NCI-H2081 treated with DMSO at 0.1 percent for 48 hours (cell line): ENCODE data around the gene SLC25A43.
"Not testable (repeated sequence)": the region's sequence is repeated elsewhere in the genome, so short reads cannot be mapped to it uniquely, and the experiment has no call there.

Source experiments
- DNase-seq: peaks from one replicate; lab custom pipeline; 2025; lab: John Stamatoyannopoulos, UW

SLC25A43 gene

GRCh38 chrX:119468551-119469312, 69.6 kb downstream of the SLC25A43 start:
- peak; percentile 35 for DNase-seq

- no peak for DNase-seq
These were observed 70.1 kb downstream of the SLC25A43 start for GRCh38 chrX:119469313-119469635.

GRCh38 chrX:119474615-119475388, 75.7 kb downstream of the SLC25A43 start:
- no peak for DNase-seq

- DNase-seq: no peak
These were observed 76.4 kb downstream of the SLC25A43 start for GRCh38 chrX:119475389-119476101.

GRCh38 chrX:119477812-119478232, 78.7 kb downstream of the SLC25A43 start:
- DNase-seq: no peak

DNA sequence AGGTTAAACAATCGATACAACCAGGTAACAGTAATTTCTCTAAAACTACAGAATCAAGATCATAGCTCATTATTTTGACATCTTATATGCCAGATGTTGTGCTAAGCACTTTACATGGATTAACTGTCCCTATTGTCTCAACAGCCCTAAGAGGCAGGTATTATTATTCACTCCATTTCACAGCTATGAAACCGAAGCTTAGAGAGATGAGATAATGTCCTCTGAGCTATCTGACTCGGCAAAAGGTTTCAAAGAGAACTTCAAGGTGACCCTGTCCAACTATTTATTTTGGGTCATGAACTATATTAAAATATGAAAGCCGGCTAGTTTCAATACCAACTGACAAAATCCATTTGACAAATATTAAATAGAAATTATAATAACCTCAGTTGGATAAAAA, 79.4 kb downstream of the SLC25A43 start:
- DNase-seq: no peak

GRCh38 chrX:119479845-119480244, 80.7 kb downstream of the SLC25A43 start:
- no peak for DNase-seq

GRCh38 chrX:119481323-119481801, 82.2 kb downstream of the SLC25A43 start:
- no peak for DNase-seq

DNA sequence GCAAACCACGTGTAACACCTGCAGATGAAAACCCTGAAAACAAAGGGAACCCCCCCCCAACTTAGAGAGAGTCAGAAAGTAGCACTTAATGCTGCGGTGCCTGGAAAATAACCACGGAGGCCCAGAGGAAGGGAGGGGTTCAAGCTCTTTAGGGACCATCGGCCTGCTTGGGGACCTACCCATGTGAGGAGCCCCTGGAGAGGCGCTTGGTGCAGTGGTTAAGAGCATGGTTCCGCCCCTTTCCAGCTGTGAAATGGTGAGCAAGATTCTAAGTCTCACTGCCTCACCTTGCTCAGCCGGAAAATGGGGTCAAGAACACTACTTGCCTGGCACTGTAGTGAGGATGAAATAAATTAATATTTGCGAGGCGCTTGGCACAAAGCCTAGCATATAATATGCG, 82.9 kb downstream of the SLC25A43 start:
- DNase-seq: no peak

GRCh38 chrX:119482481-119483480, 83.6 kb downstream of the SLC25A43 start:
- DNase-seq: no peak

DNA sequence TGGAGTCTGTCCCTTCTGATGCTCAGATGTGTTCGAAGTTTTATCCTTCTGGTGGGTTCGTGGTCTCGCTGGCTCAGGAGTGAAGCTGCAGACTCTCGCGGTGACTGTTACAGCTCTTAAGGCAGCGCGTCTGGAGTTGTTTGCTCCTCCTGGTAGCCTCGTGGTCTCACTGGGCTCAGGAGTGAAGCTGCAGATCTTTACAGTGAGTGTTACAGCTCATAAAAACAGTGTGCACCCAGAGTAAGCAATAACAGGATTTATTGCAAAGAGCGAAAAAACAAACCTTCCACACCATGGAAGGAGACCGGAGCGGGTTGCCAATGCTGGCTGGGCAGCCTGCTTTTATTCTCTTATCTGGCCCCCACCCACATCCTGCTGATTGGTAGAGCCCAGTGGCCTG, 87.6 kb downstream of the SLC25A43 start:
- DNase-seq: no peak

DNA sequence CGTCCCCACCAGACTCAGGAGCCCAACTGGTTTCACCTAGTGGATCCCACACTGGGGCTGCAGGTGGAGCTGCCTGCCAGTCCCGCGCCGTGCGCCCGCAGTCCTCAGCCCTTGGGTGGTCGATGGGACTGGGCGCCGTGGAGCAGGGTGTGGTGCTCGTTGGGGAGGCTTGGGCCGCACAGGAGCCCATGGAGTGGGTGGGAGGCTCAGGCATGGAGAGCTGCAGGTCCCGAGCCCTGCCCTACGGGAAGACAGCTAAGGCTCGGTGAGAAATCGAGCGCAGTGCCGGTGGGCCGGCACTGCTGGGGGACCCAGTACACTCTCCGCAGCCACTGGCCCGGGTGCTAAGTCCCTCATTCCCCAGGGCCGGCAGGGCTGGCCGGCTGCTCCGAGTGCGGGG, 88.6 kb downstream of the SLC25A43 start:
- not testable (repeated sequence) for DNase-seq

GRCh38 chrX:119488749-119489148, 89.6 kb downstream of the SLC25A43 start:
- DNase-seq: peak; percentile 34

DNA sequence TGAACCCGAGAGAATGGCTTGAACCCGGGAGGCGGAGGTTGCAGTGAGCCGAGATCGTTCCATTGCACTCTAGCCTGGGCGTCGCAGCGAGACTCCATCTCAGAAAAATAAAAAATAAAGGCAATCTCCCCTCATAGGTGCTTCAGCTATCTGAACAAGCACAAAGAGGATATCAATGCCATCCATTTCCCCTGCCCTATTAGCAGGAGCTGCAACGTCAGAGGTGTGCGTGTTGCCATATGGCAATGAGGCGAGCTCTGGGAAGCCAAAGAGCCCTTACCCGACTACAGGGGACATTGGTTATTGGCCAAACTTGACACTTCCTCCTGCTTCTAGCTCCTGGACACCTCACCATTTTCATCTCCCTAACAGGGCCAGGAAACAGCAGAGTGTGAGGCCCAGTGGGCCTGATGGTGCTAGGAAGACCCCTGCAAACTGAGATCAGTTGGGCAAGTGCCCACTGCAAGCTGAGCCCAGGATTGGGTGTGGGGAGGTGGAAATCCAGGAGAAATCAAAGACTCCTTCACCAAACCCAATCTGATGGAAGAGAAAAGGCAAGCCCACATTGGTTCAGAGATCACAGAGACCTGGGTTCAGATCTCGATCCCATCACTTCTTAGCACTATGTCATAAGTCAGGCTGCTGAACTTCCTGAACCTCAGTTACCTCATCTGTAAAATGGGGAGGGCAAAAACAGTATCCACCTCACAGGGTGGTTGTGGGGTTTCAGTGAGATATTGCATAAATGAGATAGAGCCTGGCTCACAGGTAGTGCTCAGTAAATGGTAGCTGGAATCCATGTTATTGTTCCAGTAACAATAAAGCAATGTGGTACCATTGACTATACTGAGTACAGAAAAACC, 90.3 kb downstream of the SLC25A43 start:
- no peak for DNase-seq

- DNase-seq: no peak
These were observed 93.3 kb downstream of the SLC25A43 start for GRCh38 chrX:119492463-119492862.

DNA sequence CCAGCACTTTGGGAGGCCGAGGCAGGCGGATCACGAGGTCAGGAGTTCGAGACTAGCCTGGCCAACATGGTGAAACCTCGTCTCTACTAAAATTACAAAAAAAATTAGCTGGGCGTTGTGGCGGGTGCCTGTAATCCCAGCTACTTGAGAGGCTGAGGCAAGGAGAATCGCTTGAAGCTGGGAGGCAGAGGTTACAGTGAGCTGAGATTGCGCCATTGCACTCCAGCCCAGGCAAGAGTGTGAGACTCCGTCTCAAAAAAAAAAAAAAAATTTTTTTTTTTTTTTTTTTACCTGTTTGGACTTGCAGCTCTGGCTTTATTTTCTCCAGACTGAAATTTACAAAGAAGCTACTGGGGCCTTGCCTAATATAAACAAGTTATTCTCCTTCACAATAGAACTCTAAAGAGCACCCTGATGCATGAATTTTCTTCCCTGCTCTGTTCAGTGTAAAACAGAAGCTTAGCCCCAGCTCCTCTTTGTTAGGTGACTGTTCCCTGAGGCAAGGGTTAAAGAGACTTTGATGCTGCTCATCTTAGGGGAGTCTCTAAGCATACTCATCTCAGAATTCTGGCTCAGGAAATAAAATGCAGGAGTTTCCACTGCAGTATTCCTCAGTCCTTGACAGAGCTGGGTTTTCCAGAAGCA, 94.8 kb downstream of the SLC25A43 start:
- DNase-seq: not testable (repeated sequence)

DNA sequence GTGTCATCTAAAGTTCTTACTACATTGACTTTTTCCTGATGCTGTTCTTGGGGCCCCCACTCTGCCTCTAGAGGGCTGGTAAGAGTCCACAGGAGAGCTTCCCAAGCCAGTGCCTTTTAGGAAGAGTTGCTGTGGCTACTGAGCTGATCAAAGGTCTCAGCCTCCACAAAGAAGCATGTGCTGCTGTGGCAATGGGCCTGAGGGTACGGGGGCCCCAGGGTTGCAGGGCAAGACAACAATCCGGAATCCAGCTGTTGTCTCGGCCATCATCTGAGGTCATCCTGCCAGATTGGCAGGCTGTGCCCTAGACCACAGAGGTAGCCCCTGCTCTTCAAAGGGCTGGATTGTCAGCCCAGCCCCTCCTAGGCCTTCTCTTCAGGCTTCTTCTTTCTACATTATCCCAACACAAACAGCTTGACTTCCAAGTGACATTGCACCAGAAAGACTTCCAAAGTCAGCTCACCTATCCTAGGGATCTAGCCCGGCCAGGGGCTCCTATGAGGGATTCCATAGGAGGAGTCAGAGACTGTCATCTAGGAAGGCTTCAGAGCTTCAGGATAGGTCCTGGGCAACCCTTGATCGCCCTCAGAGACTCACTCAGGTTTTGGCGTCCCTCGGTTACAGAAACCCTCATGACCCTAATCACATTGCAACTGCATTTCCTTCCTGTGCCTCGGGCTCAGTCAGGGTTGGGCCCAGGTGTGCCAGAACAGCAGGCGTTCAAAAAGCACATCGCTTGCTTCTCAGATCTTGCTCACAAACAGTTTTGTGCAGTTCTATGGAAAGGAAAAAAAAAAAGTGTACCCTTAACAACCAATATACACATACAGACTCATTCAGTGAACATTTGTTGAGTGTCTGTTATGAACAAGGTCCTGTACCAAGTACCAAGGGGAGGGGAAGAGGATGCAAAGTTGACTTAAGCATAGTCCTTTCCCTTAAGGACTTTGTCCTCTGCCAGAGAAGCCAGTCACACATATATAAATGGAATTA, 96.9 kb downstream of the SLC25A43 start:
- DNase-seq: no peak

DNA sequence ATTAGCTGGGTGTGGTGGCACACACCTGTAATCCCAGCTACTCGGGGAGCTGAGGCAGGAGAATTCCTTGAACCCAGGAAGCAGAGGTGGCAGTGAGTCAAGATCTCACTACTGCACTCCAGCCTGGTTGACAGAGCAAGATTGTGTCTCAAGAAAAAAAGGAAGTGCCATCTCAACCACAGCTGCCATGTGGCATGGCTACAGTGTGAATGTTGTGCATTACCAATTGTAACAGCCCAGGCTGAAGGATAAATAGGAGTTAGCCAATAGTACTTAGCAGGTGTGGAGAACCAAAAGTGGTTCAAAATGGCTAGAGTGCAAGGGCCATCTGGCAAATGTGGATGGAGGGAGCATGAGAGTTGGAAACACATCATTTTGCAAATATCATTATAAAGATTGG, 98.0 kb downstream of the SLC25A43 start:
- DNase-seq: no peak
